MM.1S (cell line): ENCODE data around the gene PSEN2.

Experiments
- DNase-seq: peaks from one replicate; pipeline ENCODE4 v3.0.0-alpha.2; 2015
- H2AFZ ChIP-seq: fragments of 300-600 bp; sonication (generic); 2 replicates; pipeline ENCODE4 v1.6.0; 2016; ENCODE audit warnings: antibody characterized with exemption, low read length
- H3F3A ChIP-seq: fragments of 300-600 bp; sonication (generic); 2 replicates; pipeline ENCODE4 v1.6.1; 2016; ENCODE audit warnings: mild to moderate bottlenecking, antibody characterized with exemption, low read length, moderate library complexity, mixed read lengths; ENCODE audit not compliant: insufficient read depth
- H3K27ac ChIP-seq: fragments of 300-600 bp; sonication (generic); 2 replicates; pipeline ENCODE4 v1.5.1; 2016; ENCODE audit warnings: mild to moderate bottlenecking, low read length
- H3K27me3 ChIP-seq: fragments of 300-600 bp; sonication (generic); replicated peaks from 2 replicates; pipeline ENCODE4 v1.6.0; 2016; ENCODE audit warnings: low read length; ENCODE audit not compliant: insufficient read depth
- H3K36me3 ChIP-seq: fragments of 300-600 bp; sonication (generic); replicated peaks from 2 replicates; pipeline ENCODE4 v1.6.1; 2016; ENCODE audit warnings: mild to moderate bottlenecking, low read length, mixed read lengths; ENCODE audit not compliant: insufficient read depth
- H3K4me1 ChIP-seq: fragments of 300-600 bp; sonication (generic); 2 replicates; pipeline ENCODE4 v1.6.1; 2016; ENCODE audit warnings: low read length, mixed read lengths
- H3K4me2 ChIP-seq: fragments of 300-600 bp; sonication (generic); 2 replicates; pipeline ENCODE4 v1.6.0; 2016; ENCODE audit warnings: low read depth, low read length
- H3K4me3 ChIP-seq: fragments of 300-600 bp; sonication (generic); 2 replicates; pipeline ENCODE4 v1.5.1; 2016; ENCODE audit warnings: low read length, mixed read lengths
- H3K79me2 ChIP-seq: fragments of 300-600 bp; sonication (generic); 2 replicates; pipeline ENCODE4 v1.6.1; 2016; ENCODE audit warnings: mixed run types, low read length, mixed read lengths
- H3K9ac ChIP-seq: fragments of 300-600 bp; sonication (generic); 2 replicates; pipeline ENCODE4 v1.6.1; 2016; ENCODE audit warnings: low read length, mixed read lengths
- H3K9me2 ChIP-seq: fragments of 300-600 bp; sonication (generic); replicated peaks from 2 replicates; pipeline ENCODE4 v1.6.1; 2016; ENCODE audit warnings: mild to moderate bottlenecking, low read length, mixed read lengths; ENCODE audit not compliant: insufficient read depth
- H3K9me3 ChIP-seq: fragments of 300-600 bp; sonication (generic); replicated peaks from 2 replicates; pipeline ENCODE4 v1.6.1; 2016; ENCODE audit warnings: mild to moderate bottlenecking, low read length, mixed read lengths; ENCODE audit not compliant: insufficient read depth
- H4K20me1 ChIP-seq: fragments of 300-600 bp; sonication (generic); 2 replicates; pipeline ENCODE4 v1.6.1; 2016; ENCODE audit warnings: mild to moderate bottlenecking, low read length, moderate library complexity, mixed read lengths; ENCODE audit not compliant: insufficient read depth
- EZH2 ChIP-seq: fragments of 300-600 bp; sonication (generic); optimal IDR thresholded peaks from 2 replicates; pipeline ENCODE3; 2017; ENCODE audit warnings: low read depth, mild to moderate bottlenecking, antibody characterized with exemption, low read length, mixed read lengths
- EZH2phosphoT487 ChIP-seq: fragments of 300-600 bp; sonication (generic); IDR thresholded peaks from 2 replicates; pipeline ENCODE4 v1.6.1; 2018; ENCODE audit warnings: antibody characterized with exemption, low read length
- TF ChIP-seq, protein P1 (sequence below): fragments of 300-600 bp; sonication (generic); IDR thresholded peaks from 2 replicates; pipeline ENCODE4 v1.5.1; 2016; ENCODE audit warnings: antibody characterized with exemption, low read length, mixed read lengths

Gene PSEN2

DNA sequence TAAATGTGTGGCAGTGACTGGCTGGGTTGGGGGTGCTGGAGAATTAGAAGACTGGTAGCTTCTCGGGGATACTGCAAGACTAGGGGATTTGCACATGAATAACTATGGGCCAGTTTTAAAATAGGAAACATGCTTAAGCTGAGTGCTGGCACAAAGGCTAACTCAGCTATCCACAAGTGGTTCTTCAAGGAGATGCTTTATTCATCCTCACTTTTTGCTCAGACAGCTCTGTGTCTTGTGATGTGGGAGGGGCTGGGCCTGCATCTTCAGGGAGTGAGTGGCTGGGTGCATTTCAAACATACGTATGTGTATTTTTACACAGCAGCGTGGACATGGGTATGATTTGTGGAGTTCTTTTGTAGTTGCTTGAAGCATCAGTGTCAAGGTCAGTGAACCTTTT is 72.0 kb downstream of the PSEN2 start:
- no peaks in the 10 kb centered on the region for H3K9me3 ChIP-seq
- no peak overlapping the region for H2AFZ ChIP-seq
- TF ChIP-seq, protein P1, sequence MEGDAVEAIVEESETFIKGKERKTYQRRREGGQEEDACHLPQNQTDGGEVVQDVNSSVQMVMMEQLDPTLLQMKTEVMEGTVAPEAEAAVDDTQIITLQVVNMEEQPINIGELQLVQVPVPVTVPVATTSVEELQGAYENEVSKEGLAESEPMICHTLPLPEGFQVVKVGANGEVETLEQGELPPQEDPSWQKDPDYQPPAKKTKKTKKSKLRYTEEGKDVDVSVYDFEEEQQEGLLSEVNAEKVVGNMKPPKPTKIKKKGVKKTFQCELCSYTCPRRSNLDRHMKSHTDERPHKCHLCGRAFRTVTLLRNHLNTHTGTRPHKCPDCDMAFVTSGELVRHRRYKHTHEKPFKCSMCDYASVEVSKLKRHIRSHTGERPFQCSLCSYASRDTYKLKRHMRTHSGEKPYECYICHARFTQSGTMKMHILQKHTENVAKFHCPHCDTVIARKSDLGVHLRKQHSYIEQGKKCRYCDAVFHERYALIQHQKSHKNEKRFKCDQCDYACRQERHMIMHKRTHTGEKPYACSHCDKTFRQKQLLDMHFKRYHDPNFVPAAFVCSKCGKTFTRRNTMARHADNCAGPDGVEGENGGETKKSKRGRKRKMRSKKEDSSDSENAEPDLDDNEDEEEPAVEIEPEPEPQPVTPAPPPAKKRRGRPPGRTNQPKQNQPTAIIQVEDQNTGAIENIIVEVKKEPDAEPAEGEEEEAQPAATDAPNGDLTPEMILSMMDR = no peak
- TF ChIP-seq EZH2phosphoT487 (no peak), EZH2 (no peak)
- H3K27me3 ChIP-seq = no peaks in the 10 kb centered on the region
- H3K79me2 ChIP-seq = peaks cover 73% of the 10 kb centered on the region
- peaks cover 19% of the 10 kb centered on the region for H3K4me1 ChIP-seq
- no peak overlapping the region for H3K9ac ChIP-seq
- H3K36me3 ChIP-seq = no peaks in the 10 kb centered on the region
- no peaks in the 10 kb centered on the region for H3K9me2 ChIP-seq
- 0 out of 2 replicates have a peak, but pooled peaks cover 3% of the 10 kb centered on the region for H4K20me1 ChIP-seq
- no peak for DNase-seq
- H3K4me3 ChIP-seq = no peak overlapping the region
- peaks cover 17% of the 10 kb centered on the region for H3F3A ChIP-seq
- no peak overlapping the region for H3K27ac ChIP-seq
- H3K4me2 ChIP-seq = no peak overlapping the region

DNA sequence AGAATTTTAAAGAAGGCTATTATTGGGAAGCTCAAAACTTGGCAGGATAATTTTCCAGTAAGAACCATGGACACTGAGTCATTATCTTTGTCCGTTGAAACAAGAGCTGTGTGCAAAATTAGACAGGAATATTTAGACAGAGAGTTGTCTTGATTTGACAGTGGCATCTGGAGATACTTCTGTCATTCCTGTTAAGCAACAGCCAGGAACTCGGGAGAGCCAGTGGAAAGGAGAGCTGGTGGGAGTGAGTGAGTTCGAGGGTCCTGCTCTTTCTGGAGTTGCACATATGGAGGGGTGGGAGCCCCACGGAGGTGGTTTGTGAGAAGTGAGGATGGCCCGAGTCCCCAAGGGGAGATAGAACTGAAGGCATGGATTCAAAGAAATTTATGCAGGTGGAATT is 72.7 kb downstream of the PSEN2 start:
- H4K20me1 ChIP-seq = 0 out of 2 replicates have a peak, but pooled peaks cover 3% of the 10 kb centered on the region
- H3K4me2 ChIP-seq = no peak overlapping the region
- TF ChIP-seq EZH2 (no peak), EZH2phosphoT487 (no peak)
- TF ChIP-seq, protein P1 = no peak
- no peak for DNase-seq
- H3K27me3 ChIP-seq = no peaks in the 10 kb centered on the region
- H3K4me3 ChIP-seq = no peak overlapping the region
- H3K79me2 ChIP-seq = peaks cover 80% of the 10 kb centered on the region
- H3K9ac ChIP-seq = no peak overlapping the region
- peaks cover 16% of the 10 kb centered on the region for H3F3A ChIP-seq
- H3K36me3 ChIP-seq = no peaks in the 10 kb centered on the region
- H3K27ac ChIP-seq = no peak overlapping the region
- H3K9me2 ChIP-seq = no peaks in the 10 kb centered on the region
- H2AFZ ChIP-seq = no peak overlapping the region
- H3K9me3 ChIP-seq = no peaks in the 10 kb centered on the region
- peaks cover 16% of the 10 kb centered on the region for H3K4me1 ChIP-seq

DNA sequence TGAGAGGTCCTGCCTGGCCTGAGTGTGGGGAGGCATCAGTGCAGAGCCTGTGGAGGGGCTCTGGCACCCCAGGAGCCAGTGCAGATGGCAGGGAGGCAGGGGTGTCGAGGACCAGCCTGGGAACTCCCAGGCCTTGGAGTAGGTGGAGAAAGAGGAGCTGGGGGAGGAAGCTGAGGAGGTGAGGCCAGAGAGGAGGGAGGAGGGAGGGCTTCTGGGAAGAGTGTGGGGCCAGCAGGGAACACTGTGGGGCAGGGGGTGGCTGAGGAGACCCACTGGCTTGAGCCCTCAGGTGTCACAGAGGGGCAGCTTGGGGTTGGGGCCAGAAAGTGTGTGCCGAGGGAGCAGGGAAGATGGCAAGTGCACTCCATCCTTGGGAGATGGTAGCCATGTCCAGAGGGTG is 73.5 kb downstream of the PSEN2 start:
- Histone ChIP-seq H3K9me3 (no peaks in the 10 kb centered on the region), H3K4me3 (no peak overlapping the region), H4K20me1 (0 out of 2 replicates have a peak, but pooled peaks cover 3% of the 10 kb centered on the region), H3K36me3 (no peaks in the 10 kb centered on the region), H3K4me1 (peaks cover 10% of the 10 kb centered on the region; the same call in 1 of the 2 replicates), H2AFZ (no peak overlapping the region), H3K9ac (no peak overlapping the region), H3K27me3 (no peaks in the 10 kb centered on the region), H3K9me2 (no peaks in the 10 kb centered on the region), H3F3A (peaks cover 9% of the 10 kb centered on the region), H3K27ac (no peak overlapping the region), H3K4me2 (no peak overlapping the region), H3K79me2 (peaks cover 88% of the 10 kb centered on the region)
- DNase-seq = no peak
- TF ChIP-seq, protein P1 = no peak
